ENCODE data around the gene CDK6. TPM values are rescaled to one million over a fixed set of nuclear protein-coding genes. Genes with fewer than 3 reads are reported as not detected.
"Not testable (repeated sequence)": the region's sequence is repeated elsewhere in the genome, so short reads cannot be mapped to it uniquely, and the experiment has no call there.

Gene CDK6
- total and polyA plus RNA-seq, 9 of the 15 experiments (the other 6 are each of a cell fraction or from before 2014, with no cell fraction given): 7.6 to 109 (median 44.4) TPM

DNA sequence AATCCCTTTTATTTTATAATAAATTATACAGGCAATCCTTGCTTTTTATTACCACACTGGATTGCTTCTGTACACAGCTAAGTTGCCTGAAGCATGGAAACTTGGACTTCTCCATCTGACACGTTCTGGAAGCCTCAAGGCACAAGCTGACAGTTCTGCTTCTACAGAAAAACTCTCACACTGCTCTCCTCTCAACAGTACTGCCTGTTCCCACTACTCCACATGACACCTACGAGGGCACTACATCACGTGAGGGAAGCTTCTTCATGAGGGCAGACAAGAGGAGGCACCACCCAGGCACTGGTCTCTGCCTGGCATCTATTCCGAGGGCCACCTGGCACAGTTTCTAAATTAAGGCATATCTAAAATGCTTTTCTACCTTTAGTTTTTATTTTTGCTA, 229.4 kb downstream of the CDK6 start:
- no peak overlapping the region for H3K27ac ChIP-seq (ENCODE audit: extremely low read depth, low read depth, low read length)
- H3K79me2 ChIP-seq (ENCODE audit: control insufficient read depth, insufficient read depth, low read length): no peaks in the 10 kb centered on the region
- DNase-seq (ENCODE audit: extremely low read depth in 1 of 4, low spot score in 3 of 4) (no peak), ATAC-seq (no peak), FAIRE-seq (no peak)
- no peak overlapping the region for H2AFZ ChIP-seq (ENCODE audit: low read depth, low read length)
- ChIA-PET CTCF (ENCODE audit: low intra/inter-chr PET ratio) (no interaction called here), POLR2A (interaction anchor here (1.0 kb wide), 2 partner anchors 10 to 17 kb away, joined by 3 read pairs; no protein-coding TSS in a partner anchor)
- no peaks in the 10 kb centered on the region for H3K27me3 ChIP-seq (ENCODE audit: control insufficient read depth in 2 of 2, insufficient read depth in 2 of 2, low read length in 2 of 2)
- H3K4me3 ChIP-seq: no peak overlapping the region
- H3K4me1 ChIP-seq (replicated peaks in 1 of 2; ENCODE audit: control insufficient read depth in 2 of 2, insufficient read depth in 2 of 2, low read length in 2 of 2): peaks cover 0 to 5% of the 10 kb centered on the region in 2 experiments; a peak in 3 of 5 replicates
- no peak overlapping the region for H3K9ac ChIP-seq (ENCODE audit: insufficient read depth in 1 of 2, low read depth in 2 of 2, low read length in 2 of 2)
- in situ Hi-C loops (cut with MboI): no loop called here
- BruUV-seq (replicated peaks): no TSS peak
- H4K20me1 ChIP-seq (replicated peaks; ENCODE audit: control insufficient read depth, insufficient read depth, low read length): no peaks in the 10 kb centered on the region
- WGBS (ENCODE audit: insufficient coverage, low coverage, missing lambda C conversion rate): 71% methylated on average over 4 of the region's 4 CpGs
- H3K9me3 ChIP-seq (replicated peaks; ENCODE audit: control insufficient read depth, insufficient read depth, low read depth, low read length): no peaks in the 10 kb centered on the region
- 0 out of 3 replicates have a peak, but pooled peaks cover 2% of the 10 kb centered on the region for H3K36me3 ChIP-seq (ENCODE audit: control insufficient read depth, insufficient read depth, low read length)
- TF ChIP-seq WHSC1 (IDR thresholded peaks at IDR 0.05; ENCODE audit: low read length): no peak
- TF ChIP-seq CBFB (CRISPR knock-in tag; IDR thresholded peaks at IDR 0.05): no peak
- no peak for TF ChIP-seq MTA3 (IDR thresholded peaks at IDR 0.05; ENCODE audit: borderline replicate concordance)
- no peak for TF ChIP-seq ASH1L (IDR thresholded peaks at IDR 0.05; ENCODE audit: borderline replicate concordance, low read depth, partially characterized antibody)
- TF ChIP-seq U2AF2 (optimal IDR thresholded peaks at IDR 0.05; ENCODE audit: low read depth, low read length): no peak
- no peak for TF ChIP-seq THRB (CRISPR knock-in tag; conservative IDR thresholded peaks at IDR 0.05)
- TF ChIP-seq NFIX (CRISPR knock-in tag; IDR thresholded peaks at IDR 0.05; ENCODE audit: low read depth): no peak
- TF ChIP-seq ZBTB1 (CRISPR knock-in tag; IDR thresholded peaks at IDR 0.05; ENCODE audit: borderline replicate concordance, low read depth): no peak
- no peak for TF ChIP-seq ZNF280A (IDR thresholded peaks at IDR 0.05; ENCODE audit: low read depth, partially characterized antibody)
- intact Hi-C loops (cut with micrococcal nuclease): no loop called here
- no peak overlapping the region for H3K4me2 ChIP-seq (ENCODE audit: insufficient read depth, low read length)
- H3K9me1 ChIP-seq (ENCODE audit: control insufficient read depth, insufficient read depth, low read length): no peaks in the 10 kb centered on the region

DNA sequence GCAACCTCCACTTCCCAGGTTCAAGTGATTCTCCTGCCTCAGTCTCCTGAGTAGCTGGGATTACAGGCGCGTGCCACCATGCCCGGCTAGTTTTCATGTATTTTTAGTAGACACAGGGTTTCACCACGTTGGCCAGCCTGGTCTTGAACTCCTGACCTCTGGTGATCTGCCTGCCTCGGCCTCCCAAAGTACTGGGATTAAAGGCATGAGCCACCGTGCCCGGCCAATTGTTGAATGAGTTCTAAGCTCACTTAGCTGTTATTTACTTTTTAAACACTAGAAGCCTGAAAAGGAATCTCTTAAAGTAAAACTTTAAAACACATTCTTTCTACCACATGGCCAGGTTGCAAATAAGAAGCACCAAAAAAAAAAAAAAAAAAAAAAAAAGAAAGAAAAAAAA, 231.9 kb downstream of the CDK6 start:
- ATAC-seq; H4K20me1 ChIP-seq (replicated peaks; ENCODE audit: control insufficient read depth, insufficient read depth, low read length); BruUV-seq (replicated peaks); H3K9ac ChIP-seq (ENCODE audit: insufficient read depth in 1 of 2, low read depth in 2 of 2, low read length in 2 of 2); in situ Hi-C loops (cut with MboI); H3K9me1 ChIP-seq (ENCODE audit: control insufficient read depth, insufficient read depth, low read length); H3K27ac ChIP-seq (ENCODE audit: extremely low read depth, low read depth, low read length); H3K27me3 ChIP-seq (ENCODE audit: control insufficient read depth in 2 of 2, insufficient read depth in 2 of 2, low read length in 2 of 2); H3K4me1 ChIP-seq (replicated peaks in 1 of 2; ENCODE audit: control insufficient read depth in 2 of 2, insufficient read depth in 2 of 2, low read length in 2 of 2); H3K36me3 ChIP-seq (ENCODE audit: control insufficient read depth, insufficient read depth, low read length); H3K9me3 ChIP-seq (replicated peaks; ENCODE audit: control insufficient read depth, insufficient read depth, low read depth, low read length); H3K79me2 ChIP-seq (ENCODE audit: control insufficient read depth, insufficient read depth, low read length); DNase-seq (ENCODE audit: extremely low read depth in 1 of 4, low spot score in 3 of 4); CTCF ChIA-PET (ENCODE audit: low intra/inter-chr PET ratio); intact Hi-C loops (cut with micrococcal nuclease); H2AFZ ChIP-seq (ENCODE audit: low read depth, low read length); H3K4me2 ChIP-seq (ENCODE audit: insufficient read depth, low read length); FAIRE-seq; H3K4me3 ChIP-seq: not testable (repeated sequence)
- 72% methylated on average over 7 of the region's 7 CpGs for WGBS (ENCODE audit: insufficient coverage, low coverage, missing lambda C conversion rate)
- POLR2A ChIA-PET: interaction anchor here (0.6 to 1.1 kb wide), 3 partner anchors 9 to 407 kb away, joined by 3 to 4 read pairs (median 3); no protein-coding TSS in a partner anchor

Measured in K562 (cell line).